GM21723 (cell line): Measurements from ENCODE around the gene ALOXE3.
"Not testable (repeated sequence)": the region's sequence is repeated elsewhere in the genome, so short reads cannot be mapped to it uniquely, and the experiment has no call there.

Experiments
- ATAC-seq: cut with Tn5 transposase; IDR thresholded peaks from one replicate; pipeline ENCODE4 v1.9.1; 2021; ENCODE audit warnings: mild to moderate bottlenecking, moderate library complexity; ENCODE audit not compliant: unreplicated experiment

ALOXE3 gene

DNA sequence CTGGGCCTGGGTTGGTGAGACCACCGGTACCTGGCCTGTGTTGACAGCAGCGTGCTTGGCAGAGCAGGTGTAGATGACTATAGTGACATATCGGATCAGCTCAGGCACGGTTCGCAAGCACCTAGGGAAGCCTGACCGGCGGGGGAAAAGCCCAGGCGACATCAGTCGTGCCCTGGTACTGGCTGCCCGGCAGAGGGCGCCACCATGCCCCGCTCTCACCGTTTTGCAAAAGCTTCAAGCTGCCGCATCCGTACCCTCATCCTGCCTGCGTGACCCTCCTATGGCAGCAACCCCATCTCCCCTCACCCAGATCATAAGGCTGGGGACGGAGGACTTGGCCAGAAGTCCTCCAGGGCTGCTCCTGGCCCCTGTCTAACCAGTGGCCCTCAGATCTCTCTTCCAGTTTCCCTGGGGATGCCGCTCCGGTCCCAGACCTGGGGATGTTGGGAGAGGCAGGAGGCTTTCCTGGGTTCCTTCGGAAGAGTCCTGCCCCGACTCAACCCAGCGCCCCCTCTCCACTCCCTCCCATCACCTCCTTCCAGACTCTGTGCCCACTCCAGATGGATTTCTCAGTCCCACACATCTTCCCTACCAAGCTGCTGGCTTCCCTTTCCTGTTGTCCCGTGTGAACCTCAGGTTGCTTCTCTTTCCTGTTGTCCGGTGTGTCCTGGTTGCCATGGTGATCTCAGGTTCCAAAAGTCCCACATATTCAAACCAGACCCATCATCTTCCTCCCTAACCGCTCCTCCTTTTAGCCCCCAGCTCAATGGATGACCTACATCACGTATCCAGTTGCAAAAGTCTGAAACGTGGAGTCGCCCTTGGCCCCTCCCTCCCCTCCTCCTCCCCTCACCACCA is 44.5 kb downstream of the ALOXE3 start:
- no peak for ATAC-seq

DNA sequence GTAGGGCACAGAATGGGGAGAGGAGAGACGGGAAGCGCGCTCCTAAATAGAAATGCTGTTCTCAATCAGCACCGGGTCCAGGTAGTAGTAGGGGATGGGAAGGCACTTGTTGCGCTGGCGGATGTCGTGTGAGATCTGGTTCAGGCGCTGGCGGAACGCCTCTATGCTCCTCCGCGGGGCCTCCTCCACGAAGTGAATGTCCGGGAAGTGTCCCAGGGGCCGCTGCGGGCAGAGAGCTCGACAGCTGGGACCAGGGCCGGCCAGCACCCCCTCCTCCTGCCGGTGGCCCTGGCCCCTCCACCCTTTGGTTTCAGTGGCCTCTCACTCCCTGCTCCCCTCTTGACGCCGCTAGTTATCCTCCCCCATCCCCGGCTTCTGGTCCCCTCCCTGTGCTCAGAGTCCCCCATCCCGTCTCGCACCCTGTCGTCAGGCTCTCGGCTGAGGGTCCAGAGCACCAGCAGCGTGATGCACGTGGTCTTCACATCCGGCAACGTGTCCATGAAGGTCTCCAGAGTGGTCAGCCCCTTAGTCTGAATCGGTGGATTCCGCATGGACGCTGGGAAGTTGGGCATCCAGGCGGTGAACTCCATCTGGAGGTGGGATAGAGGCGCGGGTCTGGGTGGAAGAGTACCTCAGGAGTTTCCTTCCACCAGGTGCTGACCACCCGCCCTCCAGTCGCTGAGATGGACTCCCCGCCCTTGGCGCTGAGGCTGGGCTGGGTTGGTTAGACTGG is 45.4 kb downstream of the ALOXE3 start:
- ATAC-seq = no peak

DNA sequence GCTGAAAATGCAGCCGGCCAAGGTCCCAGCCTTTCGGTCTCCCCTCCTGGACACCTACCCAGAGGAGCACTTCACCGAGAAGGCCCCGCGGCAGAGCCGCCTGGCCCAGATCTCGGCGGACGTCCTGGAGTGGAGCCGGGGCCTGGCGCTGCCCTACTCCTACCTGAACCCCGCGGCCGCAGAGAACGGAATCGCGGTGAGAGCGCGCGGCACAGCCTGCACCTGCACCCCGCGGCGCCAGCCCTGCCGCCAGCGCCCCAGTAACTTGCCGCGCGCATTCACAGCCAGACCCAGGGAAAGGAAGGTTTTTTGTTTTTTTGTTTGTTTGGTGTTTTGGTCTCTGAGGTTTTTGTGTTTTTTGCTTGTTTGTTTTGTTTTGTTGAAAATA is 46.0 kb downstream of the ALOXE3 start:
- no peak for ATAC-seq

DNA sequence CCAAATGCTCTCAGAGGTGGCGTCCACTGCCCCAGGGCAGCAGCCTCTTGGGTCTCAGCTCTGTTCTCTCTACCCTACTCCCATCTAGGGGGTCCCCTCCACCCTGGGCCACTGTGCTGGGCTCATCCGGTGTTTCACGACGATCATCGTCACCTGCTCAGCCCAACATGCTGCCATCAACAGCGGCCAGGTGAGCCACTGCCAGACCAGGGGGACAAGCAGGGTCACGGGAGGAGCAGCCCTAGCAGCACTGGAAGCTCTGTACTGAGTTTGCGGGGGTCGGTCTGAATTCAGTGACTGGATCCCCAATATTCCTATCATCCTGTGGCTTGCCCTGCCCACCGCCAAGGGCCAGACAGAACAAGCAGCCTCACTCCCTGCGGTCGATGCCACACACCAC is 46.8 kb downstream of the ALOXE3 start:
- no peak for ATAC-seq

DNA sequence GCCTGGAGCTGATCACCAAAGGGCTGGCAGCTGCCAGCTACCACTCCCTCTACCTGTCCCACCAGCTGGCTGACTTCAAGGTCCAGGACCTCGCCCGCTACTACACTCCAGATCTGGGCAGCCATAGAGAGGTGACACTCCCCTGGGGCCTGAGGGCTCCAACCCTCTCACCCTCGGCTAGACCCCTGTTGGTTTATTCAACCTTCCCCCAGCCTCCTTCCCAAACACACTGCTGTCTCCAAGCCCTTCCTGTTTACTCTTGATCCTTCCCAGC is 48.8 kb downstream of the ALOXE3 start:
- no peak for ATAC-seq

DNA sequence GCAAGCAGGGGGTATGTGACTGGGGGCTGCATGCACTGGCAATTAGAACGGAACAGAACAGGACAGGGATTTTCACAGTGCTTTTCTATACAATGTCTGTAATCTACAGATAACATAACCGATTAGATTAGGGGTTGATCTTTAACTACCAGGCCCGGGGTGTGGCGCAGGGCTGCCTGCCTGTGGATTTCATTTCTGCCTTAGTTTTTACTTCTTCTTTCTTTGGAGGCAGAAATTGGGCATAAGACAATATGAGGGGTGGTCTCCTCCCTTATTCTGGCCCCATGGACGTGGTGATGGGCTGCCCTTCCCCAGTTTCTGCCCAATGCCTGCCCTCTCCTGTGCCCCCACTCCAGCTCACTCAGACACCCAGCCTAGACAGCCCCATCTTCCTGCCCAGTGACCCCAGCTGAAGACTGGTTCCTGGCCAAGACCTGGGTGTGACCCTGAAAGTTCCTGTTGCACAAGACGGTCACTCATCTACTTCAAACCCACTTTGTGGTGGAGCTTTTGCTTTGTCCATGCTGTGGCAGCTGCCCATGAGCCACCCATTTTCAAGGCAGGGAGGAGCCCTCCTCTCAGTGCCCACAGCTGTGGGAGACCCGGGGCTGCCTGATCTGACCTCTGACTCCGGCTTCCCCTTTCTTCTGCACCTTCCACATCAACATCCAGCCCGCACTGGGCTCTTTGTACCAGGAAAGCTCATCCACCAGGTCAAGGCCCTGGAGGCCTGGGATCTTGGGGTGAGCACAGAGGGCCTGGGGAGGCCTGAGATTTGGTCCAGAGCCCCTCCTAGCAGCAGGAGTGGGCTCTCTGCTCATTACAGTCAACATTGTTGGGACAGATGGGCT is 49.4 kb downstream of the ALOXE3 start:
- ATAC-seq = no peak

DNA sequence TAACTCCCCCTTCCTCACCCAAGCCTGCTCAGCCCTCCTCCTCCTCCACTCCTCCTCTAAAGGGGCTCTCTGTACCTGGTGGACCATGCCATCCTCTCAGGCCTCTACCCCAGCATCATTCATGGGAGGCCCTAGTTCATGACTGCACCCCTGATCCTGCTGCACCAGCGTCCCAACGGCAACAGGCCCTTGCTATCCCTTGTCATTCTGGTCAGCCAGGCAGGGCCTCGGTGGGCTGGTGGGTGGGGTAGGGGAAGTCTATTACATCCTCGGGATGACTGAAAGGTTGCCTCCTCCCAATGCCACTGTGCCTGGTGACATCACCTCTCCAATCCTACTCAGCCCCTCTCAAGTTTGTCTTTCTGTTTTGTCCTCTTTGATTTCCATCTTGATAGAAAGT is 50.5 kb downstream of the ALOXE3 start:
- no peak for ATAC-seq

DNA sequence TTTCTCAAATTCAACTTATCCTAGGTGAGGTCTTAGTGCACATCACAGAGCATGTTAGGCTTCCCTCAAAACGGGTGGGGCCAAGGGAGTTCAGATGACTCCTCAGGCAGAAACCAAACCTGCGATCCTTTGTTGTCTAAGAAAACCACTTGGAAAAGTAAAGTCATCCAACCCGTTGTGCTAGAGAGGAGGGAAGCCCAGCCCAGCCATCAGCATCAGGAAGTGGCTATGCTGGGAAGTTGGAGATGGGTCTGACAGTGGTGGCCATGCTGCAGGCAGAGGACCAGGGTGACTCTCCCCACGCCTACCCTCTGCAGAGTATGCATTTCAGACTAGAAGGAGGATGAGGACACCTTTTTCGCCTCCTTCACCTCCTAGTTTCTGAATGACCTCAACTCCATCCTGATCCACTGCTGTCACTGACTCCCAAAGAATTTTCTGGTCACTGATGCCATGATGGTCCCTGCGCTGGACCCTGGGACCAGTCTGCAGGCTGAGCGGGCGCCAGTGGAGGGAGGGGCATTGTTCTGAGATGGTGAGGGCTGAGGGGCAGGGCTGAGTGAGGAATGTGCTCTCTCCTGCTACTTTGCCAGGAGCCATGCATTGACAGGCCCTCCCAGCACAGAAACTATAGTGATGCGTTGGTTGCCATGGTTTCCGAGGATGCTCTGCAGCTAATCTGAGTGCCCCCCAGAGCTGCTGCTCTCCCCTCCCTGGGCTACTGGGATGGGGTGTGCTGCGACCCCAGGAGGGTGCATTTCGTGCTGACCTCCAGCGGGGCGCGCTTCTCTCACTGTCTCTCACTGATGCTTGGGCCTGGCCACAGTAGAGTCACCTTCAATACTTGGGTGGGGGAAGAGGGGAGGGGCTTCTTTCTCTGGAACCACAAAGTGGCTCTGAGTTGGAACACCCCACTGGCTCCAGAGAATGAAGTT is 51.2 kb downstream of the ALOXE3 start:
- no peak for ATAC-seq

DNA sequence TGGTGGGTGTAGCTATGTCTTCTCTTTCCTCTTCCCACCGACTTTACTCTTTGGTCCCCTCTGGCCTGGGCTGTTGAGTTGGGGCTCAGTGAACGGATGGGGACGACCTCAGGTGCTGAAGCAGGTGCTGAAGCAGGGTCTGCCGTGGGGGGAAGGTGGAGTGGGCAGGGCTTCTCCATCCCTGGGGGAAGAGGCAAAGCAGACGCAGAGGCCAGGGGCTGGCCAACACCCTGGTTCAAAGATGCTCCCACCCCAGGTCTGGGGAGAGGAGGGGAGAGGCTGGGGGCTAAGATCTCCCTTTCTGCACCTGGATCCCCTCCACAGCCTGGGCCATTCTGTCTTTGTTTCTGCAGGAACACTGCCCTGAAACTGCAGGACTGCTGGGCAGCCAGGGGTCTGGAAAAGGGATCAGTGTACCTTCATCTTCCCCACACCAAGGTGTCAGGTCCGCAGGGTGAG is 53.7 kb downstream of the ALOXE3 start:
- ATAC-seq = no peak

DNA sequence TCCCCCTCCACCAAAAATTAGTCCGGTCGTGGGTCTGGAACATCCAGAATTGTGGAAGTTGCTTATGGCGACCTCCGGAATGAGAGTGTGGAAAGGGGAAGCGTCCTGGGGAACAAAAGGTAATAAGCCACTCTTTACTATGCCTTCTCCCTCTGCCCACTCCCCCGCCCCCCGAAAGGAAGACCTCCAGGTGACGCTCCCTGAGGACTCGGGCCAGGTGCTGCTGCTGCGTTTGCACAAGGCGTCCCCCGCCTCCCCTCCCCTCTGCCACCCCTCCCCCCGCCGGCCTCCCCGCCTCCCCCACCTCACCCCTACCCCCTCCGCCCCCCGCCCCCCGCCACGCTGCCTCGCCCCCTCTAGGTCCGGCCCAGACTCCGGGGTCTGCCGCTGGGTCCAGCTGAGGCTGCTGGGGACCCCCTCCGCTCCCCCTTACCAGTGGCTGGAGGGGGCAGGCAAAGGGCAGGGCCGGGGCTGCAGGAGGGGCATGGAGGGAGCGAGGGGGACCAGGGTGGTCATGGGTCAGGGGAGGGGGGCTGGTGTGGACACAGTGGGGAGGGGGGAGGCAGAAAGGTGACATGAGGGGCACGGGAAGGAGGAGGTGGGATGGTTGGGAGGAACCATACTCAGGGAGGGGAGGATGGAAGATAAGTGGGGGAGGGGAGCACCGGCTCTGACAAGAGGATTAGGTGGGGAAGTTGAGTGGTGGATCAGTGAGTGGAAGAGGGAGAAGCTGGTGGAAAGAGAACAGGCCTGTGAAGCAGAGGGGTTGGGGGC is 54.4 kb downstream of the ALOXE3 start:
- no peak for ATAC-seq

DNA sequence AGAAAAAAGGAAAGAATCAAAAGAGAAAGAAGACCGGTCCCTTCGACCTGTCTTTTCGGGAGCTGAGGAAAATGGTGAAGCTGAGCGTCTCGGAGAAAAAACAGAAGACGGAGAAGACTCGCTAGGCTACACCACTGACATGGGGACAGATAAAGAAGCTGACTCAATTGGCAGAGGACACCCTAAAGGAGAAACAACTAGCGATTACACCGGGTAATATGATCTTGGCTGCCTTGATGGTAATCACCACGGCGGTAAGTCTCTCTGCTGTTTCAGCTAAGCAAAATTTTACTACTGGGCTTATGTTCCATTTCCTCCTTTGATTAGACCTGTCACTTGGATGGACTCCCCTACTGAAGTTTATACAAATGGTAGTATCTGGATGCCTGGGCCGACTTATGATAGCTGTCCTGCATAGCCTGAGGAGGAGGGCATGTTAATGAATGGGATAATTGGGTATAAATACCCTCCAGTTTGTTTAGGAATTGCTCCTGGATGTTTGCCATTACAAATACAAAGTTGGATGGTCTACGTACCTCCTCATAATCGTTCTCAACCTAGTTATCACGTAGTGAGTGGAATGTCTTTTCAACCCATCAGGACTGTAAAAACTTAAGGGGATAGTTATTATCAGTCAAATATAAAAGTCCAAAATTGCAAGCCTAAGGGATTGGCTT is 55.4 kb downstream of the ALOXE3 start:
- ATAC-seq = no peak

DNA sequence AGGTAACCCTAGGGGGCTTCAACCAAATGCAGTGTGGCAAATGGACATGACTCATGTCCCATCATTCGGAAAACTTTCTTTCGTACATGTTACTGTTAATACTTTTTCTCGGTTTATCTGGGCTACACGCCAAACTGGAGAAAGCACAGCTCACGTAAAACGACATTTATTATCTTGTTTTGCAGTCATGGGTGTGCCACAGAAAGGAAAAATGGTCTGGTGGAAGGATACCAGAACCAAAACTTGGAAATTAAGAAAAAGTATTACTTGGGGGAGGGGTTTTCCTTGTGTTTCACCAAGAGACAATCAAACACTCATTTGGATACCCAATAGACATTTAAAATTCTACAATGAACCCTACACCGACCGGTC is 55.9 kb downstream of the ALOXE3 start:
- ATAC-seq = no peak

DNA sequence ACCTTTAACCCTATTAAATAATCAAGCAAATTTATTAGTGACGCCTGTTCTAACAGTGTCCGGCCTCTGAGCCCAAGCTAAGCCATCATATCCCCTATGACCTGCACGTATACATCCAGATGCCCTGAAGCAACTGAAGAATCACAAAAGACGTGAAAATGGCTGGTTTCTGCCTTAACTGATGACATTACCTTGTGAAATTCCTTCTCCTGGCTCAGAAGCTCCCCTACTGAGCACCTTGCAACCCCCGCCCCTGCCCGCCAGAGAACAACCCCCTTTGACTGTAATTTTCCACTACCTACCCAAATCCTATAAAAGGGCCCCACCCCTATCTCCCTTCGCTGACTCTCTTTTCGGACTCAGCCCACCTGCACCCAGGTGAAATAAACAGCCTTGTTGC is 56.5 kb downstream of the ALOXE3 start:
- ATAC-seq = not testable (repeated sequence)

DNA sequence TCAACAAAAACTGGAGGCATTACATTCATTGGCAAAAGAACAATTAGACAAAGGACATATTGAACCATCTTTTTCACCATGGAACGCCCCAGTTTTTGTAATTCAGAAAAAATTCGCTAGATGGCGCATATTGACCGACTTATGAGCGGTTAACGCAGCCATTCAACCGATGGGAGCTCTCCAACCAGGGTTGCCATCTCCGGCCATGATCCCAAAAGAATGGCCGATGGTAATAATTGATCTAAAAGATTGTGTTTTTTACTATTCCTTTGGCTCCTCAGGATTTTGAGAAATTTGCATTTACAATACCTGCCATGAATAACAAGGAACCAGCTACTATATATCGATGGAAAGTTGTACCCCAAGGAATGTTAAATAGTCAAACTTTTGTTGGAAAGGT is 58.0 kb downstream of the ALOXE3 start:
- ATAC-seq = no peak

DNA sequence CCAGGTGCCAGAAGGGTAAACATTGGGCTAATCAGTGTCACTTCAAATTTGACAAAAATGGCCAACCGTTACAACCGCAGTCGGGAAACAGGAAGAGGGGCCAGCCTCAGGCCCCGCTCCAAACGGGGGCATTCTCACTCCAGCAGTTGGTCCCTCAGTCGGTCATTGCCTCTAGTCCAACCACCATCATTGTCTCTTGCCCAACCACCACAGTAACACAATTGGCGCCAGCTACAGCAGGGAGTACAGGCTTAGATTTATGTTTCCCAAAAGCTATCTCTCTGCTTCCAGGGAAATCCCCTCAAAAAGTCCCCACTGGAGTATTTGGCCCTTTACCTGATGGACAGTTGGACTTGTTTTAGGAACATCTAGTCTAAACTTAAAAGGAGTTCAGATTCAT is 59.2 kb downstream of the ALOXE3 start:
- no peak for ATAC-seq

DNA sequence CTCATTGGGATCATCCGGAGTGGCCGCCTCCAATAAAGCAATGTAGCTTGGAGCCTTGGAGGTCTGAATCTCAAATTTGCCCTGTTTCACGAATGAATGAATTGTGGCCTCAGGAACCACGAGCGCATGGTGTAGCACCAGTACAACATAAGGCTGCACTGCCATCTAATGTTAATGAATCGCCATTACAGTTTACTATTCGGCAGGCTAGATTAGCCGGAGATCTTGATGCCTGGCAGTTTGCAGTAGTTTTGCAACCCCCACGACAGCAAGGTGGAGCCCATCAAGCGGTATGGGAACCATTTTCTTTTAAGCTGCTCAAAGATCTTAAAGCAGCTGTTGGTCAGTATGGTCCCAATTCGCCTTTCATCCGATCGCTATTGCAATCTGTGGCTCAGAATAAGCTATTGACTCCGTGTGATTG is 60.6 kb downstream of the ALOXE3 start:
- ATAC-seq = no peak

DNA sequence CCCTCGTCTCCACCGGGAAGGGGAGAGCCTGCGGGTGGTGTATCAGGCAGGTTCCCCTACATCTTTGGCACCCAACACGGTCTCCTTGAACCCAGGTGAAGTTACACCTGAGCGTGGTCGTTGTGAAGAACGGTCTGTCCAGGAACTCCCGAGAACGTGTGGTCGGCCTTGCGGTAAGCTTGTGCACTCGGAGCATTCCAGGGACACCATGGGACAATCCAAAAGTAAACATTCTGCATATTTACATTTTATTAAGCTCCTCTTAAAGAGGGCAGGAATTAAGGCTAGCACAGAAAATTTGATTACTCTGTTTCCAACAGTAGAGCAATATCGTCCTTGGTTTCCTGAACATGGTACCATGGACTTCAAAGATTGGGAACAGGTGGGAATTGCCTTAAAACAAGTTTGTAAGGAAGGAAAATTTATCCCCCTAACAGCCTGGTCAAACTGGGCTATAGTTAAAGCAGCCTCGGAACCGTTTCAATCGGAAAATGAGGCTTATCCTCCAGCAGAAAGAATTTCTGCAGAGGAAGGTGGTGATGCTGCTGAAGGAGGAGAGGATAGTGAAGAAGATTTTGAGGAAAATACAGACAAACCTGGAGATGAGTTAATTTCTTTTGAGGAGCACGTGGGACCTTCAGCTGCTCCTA is 61.2 kb downstream of the ALOXE3 start:
- no peak for ATAC-seq

DNA sequence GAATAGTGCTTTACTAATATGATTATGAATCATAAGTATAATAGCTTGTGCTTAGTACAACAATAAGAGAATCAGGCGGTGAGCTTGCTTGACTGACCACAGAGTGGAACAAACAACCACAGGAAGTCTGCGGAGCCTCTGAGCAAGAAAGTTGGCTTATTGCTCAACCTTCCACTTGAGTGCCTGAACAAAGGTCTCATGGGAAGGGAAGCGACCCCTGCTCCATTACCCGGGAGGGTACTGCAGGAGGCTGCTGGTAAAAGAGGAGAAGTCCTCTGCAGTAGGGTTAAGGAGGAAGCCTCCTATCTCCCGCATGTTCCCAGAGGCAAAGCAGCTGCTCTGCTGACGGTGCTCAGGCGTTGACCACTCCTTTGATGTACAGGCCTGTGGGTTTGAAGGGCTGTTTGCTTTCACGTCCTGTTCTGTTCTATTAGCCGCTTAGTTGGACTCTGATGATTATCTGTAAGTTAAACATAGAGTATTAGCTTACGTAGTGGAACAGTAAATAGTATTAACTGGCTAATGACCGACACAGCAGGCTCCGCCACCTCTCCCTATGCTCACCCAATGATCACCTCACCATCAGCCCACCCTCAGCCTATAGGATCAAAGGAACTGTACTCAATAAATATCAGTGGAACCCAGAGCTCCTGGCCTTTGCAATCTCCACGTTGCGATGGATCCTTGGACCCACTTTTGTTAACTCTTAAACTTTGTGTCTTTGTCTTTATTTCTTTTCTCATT is 61.9 kb downstream of the ALOXE3 start:
- ATAC-seq = no peak
